Activated gamma-delta T cell treated with Interleukin-2 at 50 U/mL for 16 hours (primary cell): Measurements from ENCODE around the gene STAU1.
"Not testable (repeated sequence)": the region's sequence is repeated elsewhere in the genome, so short reads cannot be mapped to it uniquely, and the experiment has no call there.

Experiments
- DNase-seq: peaks from one replicate; pipeline ENCODE4 v3.0.0-alpha.2; 2020

Gene STAU1

GRCh38 chr20:49161428-49162152 lies 26.5 kb downstream of the STAU1 start:
- DNase-seq, result no peak

- DNase-seq, result no peak
Measured at GRCh38 chr20:49160057-49160929, 27.8 kb downstream of the STAU1 start.

- DNase-seq, result no peak
Measured at GRCh38 chr20:49157146-49157545, 31.0 kb downstream of the STAU1 start.

GRCh38 chr20:49156481-49156880 lies 31.7 kb downstream of the STAU1 start:
- no peak for DNase-seq

- DNase-seq, result no peak
Measured at GRCh38 chr20:49151436-49151835, 36.7 kb downstream of the STAU1 start.

- DNase-seq, result no peak
Measured at GRCh38 chr20:49149281-49150045, 38.7 kb downstream of the STAU1 start.

- no peak for DNase-seq
Measured at GRCh38 chr20:49148601-49149000, 39.5 kb downstream of the STAU1 start.

GRCh38 chr20:49147296-49147695 lies 40.8 kb downstream of the STAU1 start:
- no peak for DNase-seq

GRCh38 chr20:49146442-49147225 lies 41.5 kb downstream of the STAU1 start:
- no peak for DNase-seq

GRCh38 chr20:49140834-49141233 lies 47.3 kb downstream of the STAU1 start:
- no peak for DNase-seq

GRCh38 chr20:49140411-49140810 lies 47.7 kb downstream of the STAU1 start:
- DNase-seq, result no peak

GRCh38 chr20:49138431-49138830 lies 49.7 kb downstream of the STAU1 start:
- DNase-seq, result no peak

- no peak for DNase-seq
Measured at GRCh38 chr20:49136817-49137571, 51.1 kb downstream of the STAU1 start.

GRCh38 chr20:49134797-49135196 lies 53.3 kb downstream of the STAU1 start:
- DNase-seq, result not testable (repeated sequence)

- no peak for DNase-seq
Measured at GRCh38 chr20:49133571-49133970, 54.6 kb downstream of the STAU1 start.

GRCh38 chr20:49132995-49133478 lies 55.1 kb downstream of the STAU1 start:
- no peak for DNase-seq

GRCh38 chr20:49123982-49124381 lies 64.2 kb downstream of the STAU1 start:
- no peak for DNase-seq

GRCh38 chr20:49122920-49123319 lies 65.2 kb downstream of the STAU1 start:
- DNase-seq, result no peak

- no peak for DNase-seq
Measured at GRCh38 chr20:49119988-49120387, 68.1 kb downstream of the STAU1 start.

GRCh38 chr20:49118307-49118706 lies 69.8 kb downstream of the STAU1 start:
- no peak for DNase-seq

GRCh38 chr20:49115564-49115963 lies 72.6 kb downstream of the STAU1 start:
- no peak for DNase-seq
